Adrenal gland (tissue), 19 donors: ENCODE measurements around the gene ZNF717. TPM values are rescaled to one million over a fixed set of nuclear protein-coding genes. Genes with fewer than 3 reads are reported as not detected.
"Not testable (repeated sequence)": the region's sequence is repeated elsewhere in the genome, so short reads cannot be mapped to it uniquely, and the experiment has no call there.

ENCODE experiments used
- DNase-seq, 7 donors: peaks; one replicate each; pipeline ENCODE4 v3.0.0-alpha.2; 2019 to 2020
- H3K27ac ChIP-seq, 5 donors: fragments of 200-600 bp; sonication (generic) in 4 of 5; 1 replicate in 3 of 5; 2 replicates in 2 of 5; pipeline versions ENCODE4 v1.5.1 to v1.8.0; 2016 to 2020; ENCODE audit warnings: mild to moderate bottlenecking in 1 of 5
- H3K27me3 ChIP-seq: fragments of 200-600 bp; 2 replicates; pipeline ENCODE4 v1.8.0; 2021
- H3K36me3 ChIP-seq, 2 donors: fragments of 200-600 bp; replicated peaks in 1 of 2; 1 replicate in 1 of 2; 2 replicates in 1 of 2; pipeline versions ENCODE4 v1.5.1 to v1.8.0; 2018 to 2022
- H3K4me1 ChIP-seq, 2 donors: fragments of 200-600 bp; replicated peaks in 1 of 2; 1 replicate in 1 of 2; 2 replicates in 1 of 2; pipeline versions ENCODE4 v1.5.1 to v1.8.0; 2018 to 2021
- H3K4me3 ChIP-seq, 4 donors: fragments of 200-600 bp; sonication (generic) in 3 of 4; one replicate each; pipeline ENCODE4 v1.5.1; 2016 to 2018
- H3K9me3 ChIP-seq, 3 donors: fragments of 200-600 bp; sonication (generic) in 1 of 3; replicated peaks in 1 of 3; 1 replicate in 2 of 3; 2 replicates in 1 of 3; pipeline versions ENCODE4 v1.5.1 to v1.8.0; 2016 to 2021
- CTCF ChIP-seq, 6 experiments: fragments of 450-650 bp in 4 of 6; fragments of 200-600 bp in 2 of 6; sonication (generic) in 1 of 6; IDR thresholded peaks; 1 replicate in 5 of 6; 2 replicates in 1 of 6; pipeline versions ENCODE4 v1.5.1 to v1.8.0; 2016 to 2021; ENCODE audit warnings: antibody characterized with exemption in 6 of 6, mild to moderate bottlenecking in 2 of 6, moderate library complexity in 1 of 6
- POLR2A ChIP-seq, 2 donors: fragments of 450-650 bp; IDR thresholded peaks; one replicate each; pipeline ENCODE4 v1.6.1; 2017; ENCODE audit warnings: antibody characterized with exemption in 2 of 2, mild to moderate bottlenecking in 2 of 2, moderate library complexity in 1 of 2
- WGBS, 4 donors: extraction: QIAGEN DNeasy Blood & Tissue Kit in 2 of 4; methylation state at CpG; one replicate each; pipeline versions ENCODE4 v1.1.5 to v1.1.7; 2013 to 2017; 5-methylcytosine and 5-hydroxymethylcytosine counted together
- intact Hi-C, 2 donors: fragments of 100-400 bp; cut with DNase I; formaldehyde crosslinking; loops; one replicate each; pipeline versions ENCODE4 v1.14.1 to v1.15.0; 2022 to 2023
- long read RNA-seq, 10 donors: library from polyadenylated mRNA in 3 of 10; unstranded in 2 of 10; stranded (forward) in 1 of 10; transcript quantifications; one replicate each; pipeline ENCODE4 v2.0.0 and lab custom pipeline, GENCODE V29; 2021 to 2026
- polyA plus RNA-seq, 3 donors: library from polyadenylated mRNA; stranded (reverse); fragments of 200-250 nt in 2 of 3; fragments of 350-450 nt in 1 of 3; fragmentation: Illumina TruSeq in 1 of 3; extraction: RNeasy Lipid Tissue Mini Kit (QIAGEN cat#74804) in 1 of 3; gene quantifications; one replicate each; pipeline ENCODE4 v1.2.3, GENCODE V29; 2013 to 2014
- total RNA-seq, 9 donors: library from RNA; depleted of rRNA in 4 of 9; stranded (reverse); fragments of >200 nt in 4 of 9; fragments of 120-200 nt in 1 of 9; fragmentation: NEBNext Ultra II Directional in 1 of 9; extraction: Animal tissue kit (Norgen Biotek cat#: 25700) in 1 of 9; gene quantifications; one replicate each; pipeline versions ENCODE4 v1.1.0 to v1.2.4, GENCODE V29; 2013 to 2023
- donor health status: healthy with polysubstance abuse.
- donor health status: Bipolar disorder and iron deficiency.
- donor health status: DM: yes; HTN: yes; CAD: no.
- donor health status: DM: no; HTN: no; CAD: no.
- donor health status: DM: no; HTN: no; CAD: no.
- donor health status: DM: yes; HTN: yes; CAD: no.

The ZNF717 gene
- total RNA-seq (10 to 100 TPM in 7 of 9 donors, 1 to 10 TPM in 2; 7.4 to 26.9 (median 14.1) TPM), polyA plus RNA-seq (1 to 10 TPM; 4.0 to 7.2 (median 6.6) TPM)
- long read RNA-seq, donor 1, partial matches to known transcripts = 0 of 5 reads
- long read RNA-seq, donor 1, other reads (novel, unspliced or antisense) = 0 of 5 reads
- long read RNA-seq, donor 2, partial matches to known transcripts = 10 of 12 reads
- long read RNA-seq, donor 2, other reads (novel, unspliced or antisense) = 0 of 12 reads
- long read RNA-seq, donor 3, partial matches to known transcripts = 0 of 4 reads
- long read RNA-seq, donor 3, other reads (novel, unspliced or antisense) = 0 of 4 reads
- long read RNA-seq, donor 4, partial matches to known transcripts = 0 of 3 reads
- long read RNA-seq, donor 4, other reads (novel, unspliced or antisense) = 3 of 3 reads
- long read RNA-seq, donor 5, partial matches to known transcripts = 0 of 9 reads
- long read RNA-seq, donor 5, other reads (novel, unspliced or antisense) = 6 of 9 reads
- long read RNA-seq, donor 6, partial matches to known transcripts = 0 of 1 reads
- long read RNA-seq, donor 6, other reads (novel, unspliced or antisense) = 1 of 1 reads
- long read RNA-seq, donor 7, partial matches to known transcripts = 6 of 8 reads
- long read RNA-seq, donor 7, other reads (novel, unspliced or antisense) = 0 of 8 reads
- long read RNA-seq, donor 8, partial matches to known transcripts = 0 of 4 reads
- long read RNA-seq, donor 8, other reads (novel, unspliced or antisense) = 0 of 4 reads
- long read RNA-seq, donor 9, partial matches to known transcripts = 5 of 7 reads
- long read RNA-seq, donor 9, other reads (novel, unspliced or antisense) = 0 of 7 reads
- long read RNA-seq, donor 10 = 0 reads

GRCh38 chr3:75785081-75785755, at the start of gene ZNF717:
ZNF717 (minus strand) TSS chr3:75785549; CDS start chr3:75783362, 2,187 bp downstream.
- intact Hi-C loops, H3K27me3 ChIP-seq, H3K9me3 ChIP-seq, H3K36me3 ChIP-seq, H3K4me1 ChIP-seq: not testable (repeated sequence)
- WGBS, 4 donors = 1 to 13% (median 5%) methylated on average over 26 to 52 of the region's 52 CpGs
- H3K27ac ChIP-seq = peak within 1 kb of the TSS in 4 of 5 donors; percentile 65 to 93 (median 82)
- DNase-seq = peak; percentile 94 to 99 (median 95)
- TF ChIP-seq POLR2A (IDR thresholded peaks at IDR 0.05) (peak; percentile 66 to 78), CTCF (IDR thresholded peaks at IDR 0.05) (peak in 4 of 6 experiments; percentile 19 to 43 (median 32))
- peak within 1 kb of the TSS; percentile 54 to 98 (median 76) for H3K4me3 ChIP-seq

DNA sequence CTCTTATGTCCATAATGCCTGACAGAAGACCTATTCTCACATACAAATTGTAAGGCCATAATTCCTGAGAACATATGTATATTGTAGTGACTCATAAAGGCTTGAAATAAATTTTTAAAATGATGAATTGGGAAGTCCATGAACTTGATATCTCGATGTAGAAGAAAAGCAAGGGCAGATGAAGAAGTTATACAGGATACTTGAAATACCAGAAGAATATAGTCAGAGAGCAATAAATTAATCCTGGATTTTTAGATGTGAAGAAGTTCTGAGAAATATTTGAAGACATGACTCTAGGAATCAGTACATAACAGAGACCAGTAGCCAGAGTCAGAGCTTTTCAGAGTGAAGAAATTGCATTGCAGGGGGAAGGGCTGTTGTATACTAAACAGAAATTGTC, 45.7 kb upstream of the ZNF717 start:
- H3K36me3 ChIP-seq, DNase-seq, H3K27ac ChIP-seq, H3K4me1 ChIP-seq, intact Hi-C loops, H3K27me3 ChIP-seq, H3K4me3 ChIP-seq, H3K9me3 ChIP-seq: not testable (repeated sequence)
- WGBS, 4 donors = 32 to 38% (median 36%) methylated on average over 1 of the region's 1 CpG

- H3K9me3 ChIP-seq, intact Hi-C loops: not testable (repeated sequence)
- WGBS, 4 donors = 33 to 66% (median 57%) methylated on average over 1 of the region's 1 CpG
Measured at GRCh38 chr3:75818019-75818418, 32.7 kb upstream of the ZNF717 start.

GRCh38 chr3:75816287-75817180, 31.2 kb upstream of the ZNF717 start:
- H3K4me3 ChIP-seq, H3K9me3 ChIP-seq, H3K27ac ChIP-seq, H3K36me3 ChIP-seq, H3K4me1 ChIP-seq, DNase-seq, intact Hi-C loops, H3K27me3 ChIP-seq: not testable (repeated sequence)
- WGBS, 4 donors = 66 to 78% (median 72%) methylated on average over 9 of the region's 9 CpGs

More at GRCh38 chr3:75818019-75818418, 32.7 kb upstream of the ZNF717 start:
- H3K4me1 ChIP-seq, H3K4me3 ChIP-seq, H3K27me3 ChIP-seq, H3K27ac ChIP-seq, H3K36me3 ChIP-seq, DNase-seq: not testable (repeated sequence)

DNA sequence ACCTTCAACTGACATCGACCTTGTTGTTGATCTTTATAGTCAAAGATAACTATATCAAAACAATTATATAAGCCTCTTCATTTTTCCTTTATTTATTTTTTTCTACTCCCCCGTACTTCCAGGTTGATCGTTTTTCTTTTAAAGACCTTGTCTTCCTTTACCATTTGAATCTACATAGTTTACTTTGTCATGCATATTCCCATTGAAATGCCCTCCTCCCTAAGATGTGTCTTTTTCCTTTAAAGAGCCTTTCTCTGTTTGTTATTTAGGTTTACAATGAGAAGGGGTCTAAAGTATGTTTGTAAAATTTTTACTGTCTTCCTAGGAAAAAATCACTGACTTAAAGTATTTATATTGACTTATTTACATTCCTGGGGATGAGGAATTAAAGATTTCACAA, 29.4 kb upstream of the ZNF717 start:
- no peak for DNase-seq
- no peak overlapping the region for H3K27ac ChIP-seq
- TF ChIP-seq CTCF (IDR thresholded peaks at IDR 0.05) (no peak), POLR2A (IDR thresholded peaks at IDR 0.05) (no peak)
- H3K27me3 ChIP-seq = no peaks in the 10 kb centered on the region
- intact Hi-C loops = no loop called here
- 17 to 31% (median 24%) methylated on average over 3 of the region's 3 CpGs for WGBS, 4 donors
- no peaks in the 10 kb centered on the region for H3K9me3 ChIP-seq
- no peaks in the 10 kb centered on the region for H3K36me3 ChIP-seq
- H3K4me1 ChIP-seq = no peaks in the 10 kb centered on the region
- no peak overlapping the region for H3K4me3 ChIP-seq
